ENCODE measurements around the gene RELA. TPM values are rescaled to one million over a fixed set of nuclear protein-coding genes. Genes with fewer than 3 reads are reported as not detected.
"Not testable (repeated sequence)": the region's sequence is repeated elsewhere in the genome, so short reads cannot be mapped to it uniquely, and the experiment has no call there.

The RELA gene
- total and polyA plus RNA-seq, 2 experiments from 2014 or later, result 18.5 to 22.8 TPM

DNA sequence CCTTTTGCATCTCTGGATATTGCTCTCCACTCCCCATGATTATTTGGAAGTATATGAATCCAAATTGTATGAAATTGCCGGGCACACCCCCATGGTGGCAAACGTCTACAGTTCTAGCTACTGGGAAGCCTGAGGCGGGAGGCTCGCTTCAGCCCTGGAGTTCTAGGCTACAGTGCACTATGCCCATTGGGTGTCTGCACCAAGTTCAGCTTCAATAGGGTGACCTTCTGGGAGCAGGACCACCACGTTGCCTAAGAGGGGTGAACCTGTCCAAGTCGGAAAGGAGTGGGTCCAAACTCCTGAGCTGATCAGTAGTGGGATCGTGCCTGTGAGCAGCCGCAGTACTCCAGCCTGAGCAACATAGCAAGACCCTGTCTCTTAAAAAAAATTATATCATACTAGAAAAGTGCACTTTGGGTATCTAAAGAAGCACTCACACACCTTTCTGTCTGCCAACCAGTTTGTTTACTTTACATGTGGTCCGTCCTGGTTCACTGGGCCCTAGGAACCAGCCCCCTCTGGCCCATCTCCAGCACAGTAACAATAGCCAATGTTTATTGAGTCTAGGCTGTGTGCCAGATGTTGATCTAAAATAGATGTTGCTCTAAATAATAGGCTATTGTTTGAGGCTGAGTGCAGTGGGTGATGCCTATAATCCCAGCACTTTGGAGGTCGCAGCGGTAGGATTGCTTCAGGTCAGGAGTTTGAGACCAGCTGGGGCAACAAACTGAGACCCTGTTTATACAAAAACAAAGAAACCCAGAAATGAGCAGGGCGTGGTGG lies 32.9 kb upstream of the RELA start:
- no peak overlapping the region for H3K4me2 ChIP-seq
- Mint-ChIP-seq H3K27ac (no peak overlapping the region), H3K9me3 (peaks cover 11% of the 10 kb centered on the region), H3K36me3 (ENCODE audit: low read depth) (no peaks in the 10 kb centered on the region), H3K4me1 (peaks cover 8% of the 10 kb centered on the region), H3K4me3 (no peak overlapping the region), H3K27me3 (ENCODE audit: insufficient read depth, low read depth, poor library complexity) (peaks cover 4% of the 10 kb centered on the region)
- H3K4me1 ChIP-seq (ENCODE audit: insufficient read depth), result no peaks in the 10 kb centered on the region
- H3K27ac ChIP-seq (ENCODE audit: low read depth), result no peak overlapping the region
- no peaks in the 10 kb centered on the region for H3K9me2 ChIP-seq (ENCODE audit: insufficient read depth)
- DNase-seq (ENCODE audit: low spot score) (no peak), ATAC-seq (no peak)
- no peak overlapping the region for H2AFZ ChIP-seq
- TF ChIP-seq NANOG (IDR thresholded peaks at IDR 0.05; ENCODE audit: borderline replicate concordance) (no peak), ZNF331 (CRISPR knock-in tag; IDR thresholded peaks at IDR 0.05; ENCODE audit: low read depth) (no peak)
- no peaks in the 10 kb centered on the region for H3F3A ChIP-seq (replicated peaks; ENCODE audit: low read depth)
- no peaks in the 10 kb centered on the region for H3K27me3 ChIP-seq (ENCODE audit: insufficient read depth)
- no peaks in the 10 kb centered on the region for H3K36me3 ChIP-seq (ENCODE audit: insufficient read depth)
- H3K4me3 ChIP-seq, result no peak overlapping the region
- no peaks in the 10 kb centered on the region for H3K79me2 ChIP-seq (replicated peaks; ENCODE audit: insufficient read depth)
- no peaks in the 10 kb centered on the region for H4K20me1 ChIP-seq (replicated peaks; ENCODE audit: insufficient read depth)

DNA sequence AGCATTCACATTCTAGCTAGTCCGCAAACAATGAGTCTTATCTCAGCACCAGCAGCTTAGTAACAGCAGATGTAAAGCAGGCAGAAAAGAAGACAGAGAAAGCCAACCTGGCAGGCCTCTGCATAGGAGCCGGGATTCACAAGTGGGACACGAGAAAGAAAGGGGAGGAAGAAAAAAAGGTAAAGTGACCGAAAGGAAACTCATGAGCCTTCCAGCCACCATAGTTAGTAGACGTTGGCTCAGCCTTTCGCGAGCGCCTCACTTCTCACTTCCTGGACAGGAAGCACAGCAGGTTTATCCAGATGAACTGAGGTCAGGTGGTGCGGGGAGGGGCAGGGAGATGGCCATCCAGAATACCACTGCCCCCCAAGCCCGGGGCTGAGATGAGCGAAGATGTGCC lies 29.7 kb upstream of the RELA start:
- H2AFZ ChIP-seq, result peak overlapping the region; percentile 97; the same call in 1 of the 2 replicates
- no peaks in the 10 kb centered on the region for H3K9me2 ChIP-seq (ENCODE audit: insufficient read depth)
- H3K36me3 Mint-ChIP-seq (ENCODE audit: low read depth), result no peaks in the 10 kb centered on the region
- no peak overlapping the region for H3K4me3 ChIP-seq
- H4K20me1 ChIP-seq (replicated peaks; ENCODE audit: insufficient read depth), result no peaks in the 10 kb centered on the region
- H3K79me2 ChIP-seq (replicated peaks; ENCODE audit: insufficient read depth), result no peaks in the 10 kb centered on the region
- TF ChIP-seq JUNB (IDR thresholded peaks at IDR 0.05; ENCODE audit: unreplicated experiment), result no peak
- no peak for TF ChIP-seq EZH2 (IDR thresholded peaks at IDR 0.05; ENCODE audit: low read depth, unreplicated experiment)
- no peak for TF ChIP-seq STAT1 (IDR thresholded peaks at IDR 0.05; ENCODE audit: unreplicated experiment)
- TF ChIP-seq, protein P1, sequence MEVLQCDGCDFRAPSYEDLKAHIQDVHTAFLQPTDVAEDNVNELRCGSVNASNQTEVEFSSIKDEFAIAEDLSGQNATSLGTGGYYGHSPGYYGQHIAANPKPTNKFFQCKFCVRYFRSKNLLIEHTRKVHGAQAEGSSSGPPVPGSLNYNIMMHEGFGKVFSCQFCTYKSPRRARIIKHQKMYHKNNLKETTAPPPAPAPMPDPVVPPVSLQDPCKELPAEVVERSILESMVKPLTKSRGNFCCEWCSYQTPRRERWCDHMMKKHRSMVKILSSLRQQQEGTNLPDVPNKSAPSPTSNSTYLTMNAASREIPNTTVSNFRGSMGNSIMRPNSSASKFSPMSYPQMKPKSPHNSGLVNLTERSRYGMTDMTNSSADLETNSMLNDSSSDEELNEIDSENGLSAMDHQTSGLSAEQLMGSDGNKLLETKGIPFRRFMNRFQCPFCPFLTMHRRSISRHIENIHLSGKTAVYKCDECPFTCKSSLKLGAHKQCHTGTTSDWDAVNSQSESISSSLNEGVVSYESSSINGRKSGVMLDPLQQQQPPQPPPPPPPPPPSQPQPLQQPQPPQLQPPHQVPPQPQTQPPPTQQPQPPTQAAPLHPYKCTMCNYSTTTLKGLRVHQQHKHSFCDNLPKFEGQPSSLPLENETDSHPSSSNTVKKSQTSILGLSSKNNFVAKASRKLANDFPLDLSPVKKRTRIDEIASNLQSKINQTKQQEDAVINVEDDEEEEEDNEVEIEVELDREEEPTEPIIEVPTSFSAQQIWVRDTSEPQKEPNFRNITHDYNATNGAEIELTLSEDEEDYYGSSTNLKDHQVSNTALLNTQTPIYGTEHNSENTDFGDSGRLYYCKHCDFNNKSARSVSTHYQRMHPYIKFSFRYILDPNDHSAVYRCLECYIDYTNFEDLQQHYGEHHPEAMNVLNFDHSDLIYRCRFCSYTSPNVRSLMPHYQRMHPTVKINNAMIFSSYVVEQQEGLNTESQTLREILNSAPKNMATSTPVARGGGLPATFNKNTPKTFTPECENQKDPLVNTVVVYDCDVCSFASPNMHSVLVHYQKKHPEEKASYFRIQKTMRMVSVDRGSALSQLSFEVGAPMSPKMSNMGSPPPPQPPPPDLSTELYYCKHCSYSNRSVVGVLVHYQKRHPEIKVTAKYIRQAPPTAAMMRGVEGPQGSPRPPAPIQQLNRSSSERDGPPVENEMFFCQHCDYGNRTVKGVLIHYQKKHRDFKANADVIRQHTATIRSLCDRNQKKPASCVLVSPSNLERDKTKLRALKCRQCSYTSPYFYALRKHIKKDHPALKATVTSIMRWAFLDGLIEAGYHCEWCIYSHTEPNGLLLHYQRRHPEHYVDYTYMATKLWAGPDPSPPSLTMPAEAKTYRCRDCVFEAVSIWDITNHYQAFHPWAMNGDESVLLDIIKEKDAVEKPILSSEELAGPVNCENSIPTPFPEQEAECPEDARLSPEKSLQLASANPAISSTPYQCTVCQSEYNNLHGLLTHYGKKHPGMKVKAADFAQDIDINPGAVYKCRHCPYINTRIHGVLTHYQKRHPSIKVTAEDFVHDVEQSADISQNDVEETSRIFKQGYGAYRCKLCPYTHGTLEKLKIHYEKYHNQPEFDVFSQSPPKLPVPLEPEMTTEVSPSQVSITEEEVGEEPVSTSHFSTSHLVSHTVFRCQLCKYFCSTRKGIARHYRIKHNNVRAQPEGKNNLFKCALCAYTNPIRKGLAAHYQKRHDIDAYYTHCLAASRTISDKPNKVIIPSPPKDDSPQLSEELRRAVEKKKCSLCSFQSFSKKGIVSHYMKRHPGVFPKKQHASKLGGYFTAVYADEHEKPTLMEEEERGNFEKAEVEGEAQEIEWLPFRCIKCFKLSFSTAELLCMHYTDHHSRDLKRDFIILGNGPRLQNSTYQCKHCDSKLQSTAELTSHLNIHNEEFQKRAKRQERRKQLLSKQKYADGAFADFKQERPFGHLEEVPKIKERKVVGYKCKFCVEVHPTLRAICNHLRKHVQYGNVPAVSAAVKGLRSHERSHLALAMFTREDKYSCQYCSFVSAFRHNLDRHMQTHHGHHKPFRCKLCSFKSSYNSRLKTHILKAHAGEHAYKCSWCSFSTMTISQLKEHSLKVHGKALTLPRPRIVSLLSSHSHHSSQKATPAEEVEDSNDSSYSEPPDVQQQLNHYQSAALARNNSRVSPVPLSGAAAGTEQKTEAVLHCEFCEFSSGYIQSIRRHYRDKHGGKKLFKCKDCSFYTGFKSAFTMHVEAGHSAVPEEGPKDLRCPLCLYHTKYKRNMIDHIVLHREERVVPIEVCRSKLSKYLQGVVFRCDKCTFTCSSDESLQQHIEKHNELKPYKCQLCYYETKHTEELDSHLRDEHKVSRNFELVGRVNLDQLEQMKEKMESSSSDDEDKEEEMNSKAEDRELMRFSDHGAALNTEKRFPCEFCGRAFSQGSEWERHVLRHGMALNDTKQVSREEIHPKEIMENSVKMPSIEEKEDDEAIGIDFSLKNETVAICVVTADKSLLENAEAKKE (CRISPR knock-in tag; IDR thresholded peaks at IDR 0.05), result no peak
- H3K27ac Mint-ChIP-seq, result no peak overlapping the region; the same call in 1 of the 2 replicates
- H3F3A ChIP-seq (replicated peaks; ENCODE audit: low read depth), result no peaks in the 10 kb centered on the region
- H3K27me3 ChIP-seq (ENCODE audit: insufficient read depth), result no peaks in the 10 kb centered on the region
- peaks cover 8% of the 10 kb centered on the region for H3K4me1 Mint-ChIP-seq
- DNase-seq (ENCODE audit: low spot score) (peak; percentile 6), ATAC-seq (no peak; the same call in 2 of the 3 replicates)
- no peak overlapping the region for H3K4me2 ChIP-seq
- H3K4me3 Mint-ChIP-seq, result no peak overlapping the region; the same call in 2 of the 3 replicates
- no peaks in the 10 kb centered on the region for H3K4me1 ChIP-seq (ENCODE audit: insufficient read depth)
- H3K9me3 Mint-ChIP-seq, result no peaks in the 10 kb centered on the region; the same call in 2 of the 3 replicates
- no peaks in the 10 kb centered on the region for H3K36me3 ChIP-seq (ENCODE audit: insufficient read depth)
- no peak overlapping the region for H3K27ac ChIP-seq (ENCODE audit: low read depth)
- H3K27me3 Mint-ChIP-seq (ENCODE audit: insufficient read depth, low read depth, poor library complexity), result no peaks in the 10 kb centered on the region

DNA sequence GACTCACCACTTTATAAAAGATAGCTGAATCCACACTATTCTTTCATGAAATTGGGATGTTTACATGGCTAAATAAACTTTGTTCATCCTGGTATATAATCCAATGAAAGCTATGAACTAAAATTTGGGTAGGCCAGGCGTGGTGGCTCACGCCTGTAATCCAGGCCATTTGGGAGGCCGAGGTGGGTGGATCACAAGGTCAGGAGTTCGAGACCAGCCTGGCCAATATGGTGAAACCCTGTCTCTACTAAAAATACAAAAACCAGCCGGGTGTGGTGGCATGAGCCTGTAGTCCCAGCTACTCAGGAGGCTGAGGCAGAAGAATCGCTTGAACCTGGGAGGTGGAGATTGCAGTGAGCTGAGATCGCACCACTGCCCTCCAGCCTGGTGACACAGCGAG lies 29.1 kb upstream of the RELA start:
- not testable (repeated sequence) for H3K27me3 Mint-ChIP-seq (ENCODE audit: insufficient read depth, low read depth, poor library complexity); H3K4me1 ChIP-seq (ENCODE audit: insufficient read depth); ATAC-seq

More for the DNA sequence above, 29.1 kb upstream of the RELA start:
- H3K4me1 Mint-ChIP-seq; H3K4me3 Mint-ChIP-seq; H3K27ac ChIP-seq (ENCODE audit: low read depth); H3K9me2 ChIP-seq (ENCODE audit: insufficient read depth); DNase-seq (ENCODE audit: low spot score); H3K4me3 ChIP-seq; H3K36me3 Mint-ChIP-seq (ENCODE audit: low read depth); H3K79me2 ChIP-seq (replicated peaks; ENCODE audit: insufficient read depth); H4K20me1 ChIP-seq (replicated peaks; ENCODE audit: insufficient read depth); H3F3A ChIP-seq (replicated peaks; ENCODE audit: low read depth); H3K27me3 ChIP-seq (ENCODE audit: insufficient read depth); H3K4me2 ChIP-seq; H3K27ac Mint-ChIP-seq; H3K9me3 Mint-ChIP-seq; H3K36me3 ChIP-seq (ENCODE audit: insufficient read depth): not testable (repeated sequence)
- H2AFZ ChIP-seq, result peak overlapping the region; percentile 97; the same call in 1 of the 2 replicates
